22Rv1 (cell line): ENCODE results near the gene NUDT4.

ENCODE experiments used
- H3K27ac ChIP-seq: fragments of 450-650 bp; 2 replicates; pipeline ENCODE4 v1.5.1; 2017
- ZFX ChIP-seq: fragments of 450-650 bp; IDR thresholded peaks from 2 replicates; pipeline ENCODE4 v1.6.1; 2017; ENCODE audit warnings: antibody characterized with exemption, borderline replicate concordance
- TF ChIP-seq, protein P1 (sequence below): fragments of 450-650 bp; IDR thresholded peaks from 2 replicates; pipeline ENCODE4 v1.5.1; 2017; ENCODE audit warnings: mild to moderate bottlenecking

NUDT4 gene

DNA sequence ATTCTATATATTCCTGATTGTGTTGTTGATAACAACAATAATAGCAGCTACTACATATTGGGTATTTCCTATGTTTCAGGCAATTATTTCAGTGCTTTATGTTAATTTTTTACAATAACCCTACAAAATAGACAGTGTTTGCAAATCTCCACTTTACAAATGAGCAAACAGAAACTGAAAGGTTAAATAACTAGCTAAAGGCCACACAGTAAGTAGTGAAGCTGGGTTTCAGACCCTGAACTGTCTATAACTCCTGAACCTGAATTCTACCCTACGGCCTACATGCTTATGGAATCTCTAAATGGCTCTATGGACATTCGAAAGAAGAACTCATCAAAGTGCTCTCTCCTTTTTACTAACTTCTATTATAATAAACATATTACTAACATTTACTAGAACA is 19.7 kb upstream of the NUDT4 start:
- TF ChIP-seq, protein P1, sequence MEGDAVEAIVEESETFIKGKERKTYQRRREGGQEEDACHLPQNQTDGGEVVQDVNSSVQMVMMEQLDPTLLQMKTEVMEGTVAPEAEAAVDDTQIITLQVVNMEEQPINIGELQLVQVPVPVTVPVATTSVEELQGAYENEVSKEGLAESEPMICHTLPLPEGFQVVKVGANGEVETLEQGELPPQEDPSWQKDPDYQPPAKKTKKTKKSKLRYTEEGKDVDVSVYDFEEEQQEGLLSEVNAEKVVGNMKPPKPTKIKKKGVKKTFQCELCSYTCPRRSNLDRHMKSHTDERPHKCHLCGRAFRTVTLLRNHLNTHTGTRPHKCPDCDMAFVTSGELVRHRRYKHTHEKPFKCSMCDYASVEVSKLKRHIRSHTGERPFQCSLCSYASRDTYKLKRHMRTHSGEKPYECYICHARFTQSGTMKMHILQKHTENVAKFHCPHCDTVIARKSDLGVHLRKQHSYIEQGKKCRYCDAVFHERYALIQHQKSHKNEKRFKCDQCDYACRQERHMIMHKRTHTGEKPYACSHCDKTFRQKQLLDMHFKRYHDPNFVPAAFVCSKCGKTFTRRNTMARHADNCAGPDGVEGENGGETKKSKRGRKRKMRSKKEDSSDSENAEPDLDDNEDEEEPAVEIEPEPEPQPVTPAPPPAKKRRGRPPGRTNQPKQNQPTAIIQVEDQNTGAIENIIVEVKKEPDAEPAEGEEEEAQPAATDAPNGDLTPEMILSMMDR: no peak
- TF ChIP-seq ZFX: no peak
- H3K27ac ChIP-seq: no peak overlapping the region

DNA sequence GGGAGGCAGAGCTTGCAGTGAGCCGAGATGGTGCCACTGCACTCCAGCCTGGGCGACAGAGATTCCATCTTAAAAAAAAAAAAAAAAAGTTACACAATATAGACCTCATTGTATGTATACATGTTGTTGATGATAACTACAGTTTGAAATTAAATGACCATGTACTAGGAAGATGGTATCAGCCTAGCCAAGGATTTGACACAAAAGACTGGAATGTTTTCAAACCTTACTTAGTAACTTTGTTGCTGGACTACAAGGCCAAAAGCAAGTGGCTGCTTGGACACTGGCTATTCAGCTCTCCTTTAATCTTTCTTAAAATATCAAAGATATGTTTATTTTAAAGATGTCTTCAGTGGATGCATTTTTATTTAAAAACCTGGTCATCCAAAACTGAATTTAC is 18.9 kb upstream of the NUDT4 start:
- H3K27ac ChIP-seq: no peak overlapping the region
- TF ChIP-seq, protein P1: no peak
- no peak for TF ChIP-seq ZFX

DNA sequence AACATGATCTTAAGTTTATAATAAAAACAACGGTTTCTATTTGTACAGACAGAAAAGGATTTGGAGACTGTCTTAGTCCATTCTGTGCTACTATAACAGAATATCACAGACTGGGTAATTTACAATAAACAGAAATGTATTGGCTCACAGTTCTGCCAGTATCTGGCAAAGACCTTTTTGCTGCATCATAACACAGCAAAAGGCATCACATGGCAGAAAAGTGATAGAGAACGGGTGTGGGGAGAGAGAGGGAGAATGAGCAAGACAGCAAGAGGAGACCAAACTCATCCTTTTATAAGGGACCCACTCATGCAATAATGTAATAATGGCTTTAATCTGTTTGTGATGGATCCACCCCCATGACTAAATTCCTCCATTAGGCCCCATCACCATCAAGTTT is 17.0 kb upstream of the NUDT4 start:
- TF ChIP-seq, protein P1: no peak
- TF ChIP-seq ZFX: no peak
- H3K27ac ChIP-seq: no peak overlapping the region

DNA sequence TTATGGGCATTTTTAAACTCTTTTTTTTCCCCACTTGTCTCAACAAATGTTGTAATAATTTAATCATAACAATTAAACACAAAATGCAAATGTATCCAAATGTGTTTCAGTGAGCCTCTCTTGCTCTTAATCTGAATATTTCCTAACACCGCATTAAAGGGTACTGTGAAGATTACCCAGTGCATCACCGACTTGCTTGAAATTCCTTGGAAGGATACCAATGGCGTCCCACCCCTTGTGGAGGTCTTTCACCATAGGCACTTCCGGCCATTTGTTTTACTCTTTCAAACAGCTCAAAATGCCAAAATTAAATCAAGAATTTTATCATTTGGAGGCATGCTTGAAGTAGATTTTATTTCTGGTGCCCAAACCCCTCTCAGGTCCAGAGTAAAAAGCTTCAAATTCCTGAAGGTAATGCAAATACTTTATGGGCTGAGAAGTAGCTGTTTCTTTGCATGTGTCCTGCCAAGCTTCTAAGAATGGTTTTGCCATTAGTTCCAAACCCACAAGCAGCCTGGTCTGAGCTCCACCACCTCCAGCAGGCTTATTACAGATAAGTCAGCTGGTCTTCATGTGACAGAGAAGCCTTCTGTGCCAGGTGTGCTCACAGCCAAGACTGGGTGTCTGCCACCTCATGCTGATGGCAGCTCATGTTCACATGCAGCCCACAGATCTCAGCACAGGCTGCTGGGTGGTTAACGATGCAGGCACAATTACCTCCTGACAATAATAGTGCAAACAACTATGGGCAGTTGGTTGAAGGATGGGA is 16.4 kb upstream of the NUDT4 start:
- no peak for TF ChIP-seq ZFX
- TF ChIP-seq, protein P1: no peak
- no peak overlapping the region for H3K27ac ChIP-seq

DNA sequence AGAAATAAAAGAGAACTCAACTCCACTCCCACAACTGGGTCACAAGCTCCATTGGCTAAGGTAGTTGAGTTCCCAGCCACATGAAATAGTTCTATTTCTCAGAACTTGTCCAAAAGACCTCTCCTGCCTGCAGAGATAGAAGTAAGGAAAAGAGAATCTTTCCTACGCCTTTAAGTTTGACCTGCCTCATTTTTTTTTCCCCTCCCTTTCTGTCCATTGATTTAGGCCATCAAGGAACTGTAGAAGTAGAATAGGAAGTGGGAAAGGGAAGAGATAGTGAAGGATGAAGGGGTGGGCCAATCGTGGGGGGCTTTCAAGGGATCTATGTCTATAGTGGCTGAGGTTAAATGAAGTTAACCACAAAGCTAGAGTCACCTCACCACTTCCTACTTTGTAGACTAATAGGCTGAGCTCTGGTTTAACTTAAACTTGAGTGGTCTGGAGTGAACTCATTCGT is 13.9 kb upstream of the NUDT4 start:
- TF ChIP-seq, protein P1: no peak
- no peak for TF ChIP-seq ZFX
- H3K27ac ChIP-seq: no peak overlapping the region

DNA sequence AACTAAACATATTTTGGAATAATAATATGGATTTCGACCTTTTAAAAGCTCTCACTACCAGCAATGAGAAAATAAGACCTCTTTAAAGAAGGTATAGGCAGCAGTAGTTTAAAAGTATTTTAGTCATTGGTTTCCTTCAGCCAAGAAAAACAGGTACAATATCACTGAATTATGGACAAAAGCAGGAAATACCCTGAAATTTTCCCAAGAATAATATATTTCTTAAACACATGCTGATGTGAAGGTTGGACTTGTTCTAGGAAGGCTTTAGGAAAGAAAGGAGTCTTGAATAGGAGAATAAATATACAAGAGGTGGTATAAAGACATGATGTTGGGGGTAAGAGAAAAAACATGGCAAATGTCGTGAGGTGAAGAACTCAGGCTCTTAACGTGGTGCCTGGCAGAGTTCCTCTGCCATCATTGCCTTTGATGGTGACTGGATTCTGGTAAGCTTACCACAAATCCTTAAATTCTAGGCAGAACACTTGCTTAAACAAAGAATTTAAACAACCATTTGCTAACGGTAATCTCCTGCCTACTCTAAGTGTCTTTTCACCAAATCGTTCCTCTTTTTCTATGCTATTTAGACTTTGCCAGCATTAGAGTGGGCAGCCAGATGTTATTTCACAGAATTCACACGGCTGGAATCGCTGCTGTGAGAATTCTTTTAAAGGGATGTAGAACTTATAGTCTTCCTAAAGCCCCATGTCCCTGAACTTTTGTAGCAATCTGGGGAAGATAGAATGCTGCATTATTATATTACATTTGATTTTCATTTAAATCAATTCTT is 11.9 kb upstream of the NUDT4 start:
- TF ChIP-seq ZFX: no peak
- TF ChIP-seq, protein P1: no peak
- no peak overlapping the region for H3K27ac ChIP-seq

DNA sequence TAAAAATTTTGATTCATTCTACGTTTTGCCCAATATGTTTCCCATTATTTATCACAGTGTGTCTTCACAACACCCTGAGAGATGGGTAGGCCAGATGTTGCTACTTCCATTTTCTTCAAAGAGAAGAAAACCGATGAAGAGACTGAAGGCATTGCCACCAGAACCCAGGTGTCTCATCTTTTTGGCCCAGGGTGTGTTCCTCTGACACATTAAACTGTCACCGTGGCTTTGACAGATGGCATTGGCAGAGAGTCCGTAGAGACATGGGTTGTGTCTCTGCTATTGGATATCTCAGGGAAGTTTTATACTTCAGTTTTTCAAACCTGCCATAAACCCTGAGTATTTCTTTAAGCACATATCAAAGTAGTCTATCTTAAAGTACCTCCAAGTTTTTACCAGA is 11.3 kb upstream of the NUDT4 start:
- TF ChIP-seq ZFX: no peak
- TF ChIP-seq, protein P1: no peak
- H3K27ac ChIP-seq: no peak overlapping the region
